ENCODE results near the gene DNAJC11. TPM values are rescaled to one million over a fixed set of nuclear protein-coding genes. Genes with fewer than 3 reads are reported as not detected.

The DNAJC11 gene
- 35.5 TPM for polyA plus RNA-seq (2013, experiment 1 of 2)
- polyA plus RNA-seq (2013, experiment 2 of 2), result 36.7 TPM

DNA sequence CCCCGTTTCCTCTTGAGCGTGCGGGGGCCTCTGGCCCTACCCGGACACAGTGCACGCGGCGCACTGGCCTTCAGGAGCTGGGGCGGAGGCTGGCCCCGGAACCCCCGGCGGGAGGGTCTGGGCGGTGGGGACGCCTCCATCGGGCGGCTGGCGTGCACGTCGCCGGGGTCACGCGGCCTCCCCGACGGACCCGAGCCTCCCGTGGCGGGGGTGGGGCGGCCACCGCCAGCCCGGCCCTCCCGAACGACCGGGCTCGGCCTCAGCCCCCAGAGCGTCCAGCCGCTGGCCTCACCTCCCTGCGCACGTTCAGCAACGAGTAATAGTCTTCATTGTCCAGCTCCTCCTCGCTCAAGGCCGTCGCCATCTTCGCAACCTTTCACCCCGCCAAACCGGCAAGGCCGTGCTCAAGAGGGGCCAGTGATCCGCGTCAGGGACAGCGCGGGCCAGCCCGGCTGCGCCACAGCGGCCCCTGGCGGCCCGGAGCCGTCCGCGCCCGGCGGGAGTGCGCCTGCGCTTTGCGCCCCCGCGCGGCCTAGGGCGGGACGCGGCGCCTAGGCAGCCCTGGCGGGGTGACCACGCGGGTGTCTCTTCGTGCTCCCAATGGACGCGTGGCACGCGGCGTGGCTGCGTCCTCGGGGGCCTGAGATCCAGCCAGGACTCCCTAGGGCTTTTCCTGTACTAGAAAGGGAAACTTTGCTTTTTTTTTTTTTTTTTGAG, at the start of gene DNAJC11:
Gene DNAJC11, minus strand, starts transcription at position 380 of the 717 bp plus-strand sequence. Its CDS starts 16 bp downstream, at position 364.
- Histone ChIP-seq H3K4me1 (ENCODE audit: control insufficient read depth in 2 of 2, insufficient read depth in 1 of 2, low read depth in 1 of 2, low read length in 2 of 2) (peaks cover 6 to 7% of the 10 kb centered on the region in 2 donors), H3K4me3 (ENCODE audit: low read length in 2 of 2) (peak within 1 kb of the TSS; percentile 91 to 95), H2BK5ac (ENCODE audit: low read length) (no peak within 1 kb of the TSS), H3K23ac (ENCODE audit: low read depth, low read length, poor library complexity) (peak within 1 kb of the TSS; percentile 14), H3K79me1 (ENCODE audit: low read depth, low read length) (peaks cover 15% of the 10 kb centered on the region), H4K91ac (ENCODE audit: low read depth, low read length, poor library complexity) (no peak within 1 kb of the TSS), H2AK5ac (ENCODE audit: low read depth, low read length) (peak within 1 kb of the TSS; percentile 88), H3K36me3 (replicated peaks in 1 of 2; ENCODE audit: control insufficient read depth in 2 of 2, insufficient read depth in 2 of 2, low read length in 2 of 2) (peaks cover 2 to 7% of the 10 kb centered on the region in 2 donors), H2BK120ac (ENCODE audit: low read depth, low read length) (peak within 1 kb of the TSS; percentile 72), H2BK12ac (ENCODE audit: low read length) (no peak within 1 kb of the TSS), H3K27me3 (ENCODE audit: control insufficient read depth in 3 of 3, insufficient read depth in 3 of 3, low read depth in 1 of 3, low read length in 3 of 3) (no peaks in the 10 kb centered on the region), H3K4me2 (ENCODE audit: insufficient read depth, low read length, poor library complexity, severe bottlenecking) (peak within 1 kb of the TSS; percentile 77), H3K9ac (ENCODE audit: low read depth, low read length, poor library complexity) (peak within 1 kb of the TSS; percentile 95), H3K14ac (ENCODE audit: low read length) (no peak within 1 kb of the TSS), H3K18ac (ENCODE audit: low read length) (peak within 1 kb of the TSS; percentile 93), H2AFZ (ENCODE audit: low read length) (peak within 1 kb of the TSS; percentile 91), H2BK15ac (ENCODE audit: low read length) (no peak within 1 kb of the TSS), H3K9me3 (replicated peaks in 1 of 2; ENCODE audit: control insufficient read depth in 2 of 2, insufficient read depth in 1 of 2, low read depth in 1 of 2, low read length in 2 of 2) (peaks cover 0 to 2% of the 10 kb centered on the region in 2 donors), H3K27ac (replicated peaks; ENCODE audit: low read length) (no peak within 1 kb of the TSS), H3K4ac (ENCODE audit: low read length) (peak within 1 kb of the TSS; percentile 53), H4K8ac (ENCODE audit: low read depth, low read length) (no peak within 1 kb of the TSS)
- DNase-seq (ENCODE audit: low spot score), result peak; percentile 82
- no CpG with 5 or more reads among the region's 80 CpGs for WGBS, 2 donors (ENCODE audit: extremely low coverage in 2 of 2, insufficient read length in 2 of 2, insufficient replicate concordance in 1 of 2)

DNA sequence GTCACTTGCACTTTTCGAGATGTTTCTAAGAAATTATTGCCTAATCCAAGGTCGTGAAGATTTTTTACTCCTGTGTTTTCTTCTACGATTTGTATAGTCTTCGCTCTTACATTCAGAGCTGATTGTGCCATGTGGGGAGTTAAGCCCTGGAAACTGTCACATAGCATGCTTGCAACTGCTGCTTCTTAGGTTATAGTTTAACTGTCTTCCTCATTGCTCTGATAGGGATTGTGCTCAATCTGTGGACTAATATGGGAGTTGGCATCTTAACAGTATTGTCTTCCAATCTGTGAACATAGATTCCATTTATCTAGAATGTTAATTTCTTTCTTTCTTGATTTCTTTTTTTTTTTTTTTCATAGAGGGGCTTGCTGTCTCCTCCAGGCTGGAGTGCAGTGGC, 48.9 kb upstream of the DNAJC11 start:
- no peak overlapping the region for H3K18ac ChIP-seq (ENCODE audit: low read length)
- no peak overlapping the region for H2BK15ac ChIP-seq (ENCODE audit: low read length)
- no peaks in the 10 kb centered on the region for H3K36me3 ChIP-seq (replicated peaks in 1 of 2; ENCODE audit: control insufficient read depth in 2 of 2, insufficient read depth in 2 of 2, low read length in 2 of 2)
- H2AFZ ChIP-seq (ENCODE audit: low read length), result no peak overlapping the region
- no peak overlapping the region for H3K14ac ChIP-seq (ENCODE audit: low read length)
- no peak overlapping the region for H2AK5ac ChIP-seq (ENCODE audit: low read depth, low read length)
- no peaks in the 10 kb centered on the region for H3K9me3 ChIP-seq (replicated peaks in 1 of 2; ENCODE audit: control insufficient read depth in 2 of 2, insufficient read depth in 1 of 2, low read depth in 1 of 2, low read length in 2 of 2)
- H3K4me3 ChIP-seq (ENCODE audit: low read length in 2 of 2), result no peak overlapping the region
- H3K4ac ChIP-seq (ENCODE audit: low read length), result no peak overlapping the region
- H4K91ac ChIP-seq (ENCODE audit: low read depth, low read length, poor library complexity), result no peak overlapping the region
- no peak overlapping the region for H2BK5ac ChIP-seq (ENCODE audit: low read length)
- no peak overlapping the region for H4K8ac ChIP-seq (ENCODE audit: low read depth, low read length)
- H3K27ac ChIP-seq (replicated peaks; ENCODE audit: low read length), result no peak overlapping the region
- peaks cover 0 to 5% of the 10 kb centered on the region in 2 donors for H3K4me1 ChIP-seq (ENCODE audit: control insufficient read depth in 2 of 2, insufficient read depth in 1 of 2, low read depth in 1 of 2, low read length in 2 of 2)
- H2BK120ac ChIP-seq (ENCODE audit: low read depth, low read length), result no peak overlapping the region
- H3K23ac ChIP-seq (ENCODE audit: low read depth, low read length, poor library complexity), result no peak overlapping the region
- WGBS, 2 donors (ENCODE audit: extremely low coverage in 2 of 2, insufficient read length in 2 of 2, insufficient replicate concordance in 1 of 2), result no CpG with 5 or more reads among the region's 4 CpGs
- no peak overlapping the region for H3K9ac ChIP-seq (ENCODE audit: low read depth, low read length, poor library complexity)
- H2BK12ac ChIP-seq (ENCODE audit: low read length), result no peak overlapping the region
- H3K79me1 ChIP-seq (ENCODE audit: low read depth, low read length), result no peaks in the 10 kb centered on the region
- H3K4me2 ChIP-seq (ENCODE audit: insufficient read depth, low read length, poor library complexity, severe bottlenecking), result no peak overlapping the region
- DNase-seq (ENCODE audit: low spot score), result no peak
- H3K27me3 ChIP-seq (ENCODE audit: control insufficient read depth in 3 of 3, insufficient read depth in 3 of 3, low read depth in 1 of 3, low read length in 3 of 3), result peaks cover 0 to 31% (median 0%) of the 10 kb centered on the region in 3 experiments

GRCh38 chr1:6747674-6748073, 46.1 kb upstream of the DNAJC11 start:
- H3K9me3 ChIP-seq (replicated peaks in 1 of 2; ENCODE audit: control insufficient read depth in 2 of 2, insufficient read depth in 1 of 2, low read depth in 1 of 2, low read length in 2 of 2), result no peaks in the 10 kb centered on the region
- no CpG with 5 or more reads among the region's 2 CpGs for WGBS, 2 donors (ENCODE audit: extremely low coverage in 2 of 2, insufficient read length in 2 of 2, insufficient replicate concordance in 1 of 2)
- H3K79me1 ChIP-seq (ENCODE audit: low read depth, low read length), result no peaks in the 10 kb centered on the region
- H4K8ac ChIP-seq (ENCODE audit: low read depth, low read length), result no peak overlapping the region
- no peak overlapping the region for H3K14ac ChIP-seq (ENCODE audit: low read length)
- H2AFZ ChIP-seq (ENCODE audit: low read length), result no peak overlapping the region
- no peak overlapping the region for H3K27ac ChIP-seq (replicated peaks; ENCODE audit: low read length)
- H3K23ac ChIP-seq (ENCODE audit: low read depth, low read length, poor library complexity), result no peak overlapping the region
- no peak overlapping the region for H2AK5ac ChIP-seq (ENCODE audit: low read depth, low read length)
- no peak overlapping the region for H3K4me2 ChIP-seq (ENCODE audit: insufficient read depth, low read length, poor library complexity, severe bottlenecking)
- H3K36me3 ChIP-seq (replicated peaks in 1 of 2; ENCODE audit: control insufficient read depth in 2 of 2, insufficient read depth in 2 of 2, low read length in 2 of 2), result no peaks in the 10 kb centered on the region
- H3K4me3 ChIP-seq (ENCODE audit: low read length in 2 of 2), result no peak overlapping the region
- no peak overlapping the region for H4K91ac ChIP-seq (ENCODE audit: low read depth, low read length, poor library complexity)
- H3K27me3 ChIP-seq (ENCODE audit: control insufficient read depth in 3 of 3, insufficient read depth in 3 of 3, low read depth in 1 of 3, low read length in 3 of 3), result peaks cover 0 to 23% (median 0%) of the 10 kb centered on the region in 3 experiments
- no peak for DNase-seq (ENCODE audit: low spot score)
- no peak overlapping the region for H3K18ac ChIP-seq (ENCODE audit: low read length)
- no peak overlapping the region for H2BK15ac ChIP-seq (ENCODE audit: low read length)
- no peak overlapping the region for H3K4ac ChIP-seq (ENCODE audit: low read length)
- H3K4me1 ChIP-seq (ENCODE audit: control insufficient read depth in 2 of 2, insufficient read depth in 1 of 2, low read depth in 1 of 2, low read length in 2 of 2), result peaks cover 0 to 5% of the 10 kb centered on the region in 2 donors
- H2BK12ac ChIP-seq (ENCODE audit: low read length), result no peak overlapping the region
- no peak overlapping the region for H3K9ac ChIP-seq (ENCODE audit: low read depth, low read length, poor library complexity)
- H2BK5ac ChIP-seq (ENCODE audit: low read length), result no peak overlapping the region
- no peak overlapping the region for H2BK120ac ChIP-seq (ENCODE audit: low read depth, low read length)

DNA sequence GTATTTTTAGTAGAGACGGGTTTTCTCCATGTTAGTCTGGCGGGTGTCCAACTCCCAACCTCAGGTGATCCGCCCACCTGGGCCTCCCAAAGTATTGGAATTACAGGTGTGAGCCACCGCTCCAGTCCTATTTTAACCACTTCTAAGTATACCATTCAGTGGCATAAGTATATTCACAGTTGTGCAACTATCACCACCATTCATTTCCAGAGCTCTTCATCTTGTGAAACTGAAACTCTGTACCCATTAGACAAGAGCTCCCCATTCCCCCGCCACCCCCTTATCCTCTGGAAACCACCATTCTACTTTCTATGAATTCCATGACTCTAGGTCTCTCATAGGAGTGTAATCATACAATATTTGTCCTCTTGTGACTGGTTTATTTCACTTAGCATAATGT, 43.5 kb upstream of the DNAJC11 start:
- no peak overlapping the region for H3K14ac ChIP-seq (ENCODE audit: low read length)
- no peak overlapping the region for H3K23ac ChIP-seq (ENCODE audit: low read depth, low read length, poor library complexity)
- H3K27ac ChIP-seq (replicated peaks; ENCODE audit: low read length), result no peak overlapping the region
- no peak overlapping the region for H3K4me2 ChIP-seq (ENCODE audit: insufficient read depth, low read length, poor library complexity, severe bottlenecking)
- no peak overlapping the region for H2AK5ac ChIP-seq (ENCODE audit: low read depth, low read length)
- no peak overlapping the region for H3K18ac ChIP-seq (ENCODE audit: low read length)
- peaks cover 0 to 5% of the 10 kb centered on the region in 2 donors for H3K4me1 ChIP-seq (ENCODE audit: control insufficient read depth in 2 of 2, insufficient read depth in 1 of 2, low read depth in 1 of 2, low read length in 2 of 2)
- no peak overlapping the region for H2BK12ac ChIP-seq (ENCODE audit: low read length)
- no peak overlapping the region for H4K91ac ChIP-seq (ENCODE audit: low read depth, low read length, poor library complexity)
- no peak overlapping the region for H3K4me3 ChIP-seq (ENCODE audit: low read length in 2 of 2)
- H2BK15ac ChIP-seq (ENCODE audit: low read length), result no peak overlapping the region
- H3K27me3 ChIP-seq (ENCODE audit: control insufficient read depth in 3 of 3, insufficient read depth in 3 of 3, low read depth in 1 of 3, low read length in 3 of 3), result peaks cover 0 to 18% (median 0%) of the 10 kb centered on the region in 3 experiments
- H2BK5ac ChIP-seq (ENCODE audit: low read length), result no peak overlapping the region
- H3K4ac ChIP-seq (ENCODE audit: low read length), result no peak overlapping the region
- H2BK120ac ChIP-seq (ENCODE audit: low read depth, low read length), result no peak overlapping the region
- H2AFZ ChIP-seq (ENCODE audit: low read length), result no peak overlapping the region
- H3K79me1 ChIP-seq (ENCODE audit: low read depth, low read length), result no peaks in the 10 kb centered on the region
- no peaks in the 10 kb centered on the region for H3K36me3 ChIP-seq (replicated peaks in 1 of 2; ENCODE audit: control insufficient read depth in 2 of 2, insufficient read depth in 2 of 2, low read length in 2 of 2)
- H3K9me3 ChIP-seq (replicated peaks in 1 of 2; ENCODE audit: control insufficient read depth in 2 of 2, insufficient read depth in 1 of 2, low read depth in 1 of 2, low read length in 2 of 2), result peaks cover 0 to 2% of the 10 kb centered on the region in 2 donors
- H4K8ac ChIP-seq (ENCODE audit: low read depth, low read length), result no peak overlapping the region
- no CpG with 5 or more reads among the region's 5 CpGs for WGBS, 2 donors (ENCODE audit: extremely low coverage in 2 of 2, insufficient read length in 2 of 2, insufficient replicate concordance in 1 of 2)
- no peak overlapping the region for H3K9ac ChIP-seq (ENCODE audit: low read depth, low read length, poor library complexity)
- DNase-seq (ENCODE audit: low spot score), result no peak

All from neuronal stem cell (in vitro differentiated cells).